Measurements from ENCODE around the gene C1orf159. TPM values are rescaled to one million over a fixed set of nuclear protein-coding genes. Genes with fewer than 3 reads are reported as not detected.

Gene C1orf159
- total RNA-seq, 2 donors from 2014 or later, result 8.8 to 13.2 TPM

GRCh38 chr1:1047407-1047806 lies 68.5 kb downstream of the C1orf159 start:
- no peak for DNase-seq
- ATAC-seq, result no peak
- intact Hi-C loops (cut with DNase I), result no loop called here
- Histone ChIP-seq H3K27ac (no peak overlapping the region), H3K36me3 (replicated peaks in 1 of 2; ENCODE audit: insufficient read depth in 1 of 2, low read depth in 2 of 2) (no peaks in the 10 kb centered on the region), H3K4me1 (no peaks in the 10 kb centered on the region), H3K4me3 (no peak overlapping the region), H3K27me3 (no peaks in the 10 kb centered on the region), H3K9me3 (no peaks in the 10 kb centered on the region)
- WGBS, 2 donors, result 92 to 94% methylated on average over 5 to 17 of the region's 19 CpGs
- TF ChIP-seq, protein P1, sequence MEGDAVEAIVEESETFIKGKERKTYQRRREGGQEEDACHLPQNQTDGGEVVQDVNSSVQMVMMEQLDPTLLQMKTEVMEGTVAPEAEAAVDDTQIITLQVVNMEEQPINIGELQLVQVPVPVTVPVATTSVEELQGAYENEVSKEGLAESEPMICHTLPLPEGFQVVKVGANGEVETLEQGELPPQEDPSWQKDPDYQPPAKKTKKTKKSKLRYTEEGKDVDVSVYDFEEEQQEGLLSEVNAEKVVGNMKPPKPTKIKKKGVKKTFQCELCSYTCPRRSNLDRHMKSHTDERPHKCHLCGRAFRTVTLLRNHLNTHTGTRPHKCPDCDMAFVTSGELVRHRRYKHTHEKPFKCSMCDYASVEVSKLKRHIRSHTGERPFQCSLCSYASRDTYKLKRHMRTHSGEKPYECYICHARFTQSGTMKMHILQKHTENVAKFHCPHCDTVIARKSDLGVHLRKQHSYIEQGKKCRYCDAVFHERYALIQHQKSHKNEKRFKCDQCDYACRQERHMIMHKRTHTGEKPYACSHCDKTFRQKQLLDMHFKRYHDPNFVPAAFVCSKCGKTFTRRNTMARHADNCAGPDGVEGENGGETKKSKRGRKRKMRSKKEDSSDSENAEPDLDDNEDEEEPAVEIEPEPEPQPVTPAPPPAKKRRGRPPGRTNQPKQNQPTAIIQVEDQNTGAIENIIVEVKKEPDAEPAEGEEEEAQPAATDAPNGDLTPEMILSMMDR (IDR thresholded peaks at IDR 0.05), result no peak
- no peak for TF ChIP-seq POLR2A (IDR thresholded peaks at IDR 0.05)

DNA sequence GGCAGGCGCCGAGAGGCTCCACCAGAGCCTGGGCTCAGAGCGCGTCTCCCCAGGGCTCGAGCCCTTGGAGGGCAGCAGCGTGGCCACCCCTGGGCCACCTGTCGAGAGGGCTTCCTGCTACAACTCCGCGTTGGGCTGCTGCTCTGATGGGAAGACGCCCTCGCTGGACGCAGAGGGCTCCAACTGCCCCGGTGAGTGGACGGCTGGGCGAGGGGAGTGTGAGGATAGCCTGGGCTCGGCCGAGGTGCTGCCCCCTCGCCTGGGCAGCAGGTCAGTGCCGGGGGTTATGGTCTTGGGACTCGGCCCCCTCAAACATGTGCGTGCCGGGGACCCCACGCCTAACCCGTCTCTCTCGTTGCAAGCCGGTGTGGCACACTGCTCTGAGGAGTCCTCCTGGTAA lies 69.1 kb downstream of the C1orf159 start:
- Histone ChIP-seq H3K9me3 (no peaks in the 10 kb centered on the region), H3K27ac (no peak overlapping the region), H3K4me1 (no peaks in the 10 kb centered on the region), H3K4me3 (no peak overlapping the region), H3K27me3 (no peaks in the 10 kb centered on the region), H3K36me3 (replicated peaks in 1 of 2; ENCODE audit: insufficient read depth in 1 of 2, low read depth in 2 of 2) (no peaks in the 10 kb centered on the region)
- no peak for DNase-seq
- intact Hi-C loops (cut with DNase I), result no loop called here
- TF ChIP-seq, protein P1 (IDR thresholded peaks at IDR 0.05), result no peak
- TF ChIP-seq POLR2A (IDR thresholded peaks at IDR 0.05), result no peak
- no peak for ATAC-seq
- 93% methylated on average over 25 of the region's 26 CpGs; no CpG with 5 or more reads in 1 of the 2 donors for WGBS, 2 donors

DNA sequence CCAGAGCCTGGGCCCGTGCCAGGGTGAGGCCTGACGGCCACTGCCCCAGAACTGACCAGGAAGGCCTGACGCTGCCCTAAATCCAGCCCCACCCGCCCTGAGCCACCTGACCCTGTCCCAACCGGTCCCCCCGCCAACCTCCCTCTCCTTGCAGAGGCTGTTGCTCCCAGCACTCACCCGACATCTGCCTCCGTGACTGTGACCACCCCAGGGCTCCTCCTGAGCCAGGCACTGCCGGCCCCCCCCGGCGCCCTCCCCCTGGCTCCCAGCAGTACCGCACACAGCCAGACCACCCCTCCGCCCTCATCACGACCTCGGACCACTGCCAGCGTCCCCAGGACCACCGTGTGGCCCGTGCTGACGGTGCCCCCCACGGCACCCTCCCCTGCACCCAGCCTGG lies 69.6 kb downstream of the C1orf159 start:
- no peaks in the 10 kb centered on the region for H3K36me3 ChIP-seq (replicated peaks in 1 of 2; ENCODE audit: insufficient read depth in 1 of 2, low read depth in 2 of 2)
- no peaks in the 10 kb centered on the region for H3K4me1 ChIP-seq
- H3K27ac ChIP-seq, result no peak overlapping the region
- no peak overlapping the region for H3K4me3 ChIP-seq
- ATAC-seq, result no peak
- TF ChIP-seq, protein P1 (IDR thresholded peaks at IDR 0.05), result no peak
- TF ChIP-seq POLR2A (IDR thresholded peaks at IDR 0.05), result no peak
- intact Hi-C loops (cut with DNase I), result no loop called here
- WGBS, 2 donors, result 89 to 94% methylated on average over 7 to 14 of the region's 20 CpGs
- H3K9me3 ChIP-seq, result no peaks in the 10 kb centered on the region
- DNase-seq, result no peak
- no peaks in the 10 kb centered on the region for H3K27me3 ChIP-seq

- Histone ChIP-seq H3K27me3 (no peaks in the 10 kb centered on the region), H3K4me1 (peaks cover 5% of the 10 kb centered on the region), H3K4me3 (no peak overlapping the region), H3K9me3 (no peaks in the 10 kb centered on the region), H3K27ac (no peak overlapping the region), H3K36me3 (replicated peaks in 1 of 2; ENCODE audit: insufficient read depth in 1 of 2, low read depth in 2 of 2) (no peaks in the 10 kb centered on the region)
- 85 to 97% methylated on average over 13 to 23 of the region's 23 CpGs for WGBS, 2 donors
- intact Hi-C loops (cut with DNase I), result no loop called here
- no peak for ATAC-seq
- no peak for DNase-seq
- TF ChIP-seq POLR2A (IDR thresholded peaks at IDR 0.05), result no peak
- TF ChIP-seq, protein P1 (IDR thresholded peaks at IDR 0.05), result no peak
Observed at GRCh38 chr1:1045129-1045528, 70.8 kb downstream of the C1orf159 start.

- Histone ChIP-seq H3K4me1 (peaks cover 11% of the 10 kb centered on the region), H3K4me3 (no peak overlapping the region), H3K9me3 (no peaks in the 10 kb centered on the region), H3K27me3 (no peaks in the 10 kb centered on the region), H3K36me3 (replicated peaks in 1 of 2; ENCODE audit: insufficient read depth in 1 of 2, low read depth in 2 of 2) (no peaks in the 10 kb centered on the region), H3K27ac (no peak overlapping the region)
- no peak for DNase-seq
- no peak for ATAC-seq
- 91% methylated on average over 29 to 34 of the region's 34 CpGs for WGBS, 2 donors
- intact Hi-C loops (cut with DNase I), result no loop called here
- TF ChIP-seq POLR2A (IDR thresholded peaks at IDR 0.05), result no peak
- TF ChIP-seq, protein P1 (IDR thresholded peaks at IDR 0.05), result no peak
Observed at GRCh38 chr1:1044455-1045078, 71.3 kb downstream of the C1orf159 start.
